Globus pallidus (tissue), 1 donor: ENCODE measurements around the gene KIFC3.
A peak's percentile ranks its signal among the peaks of the same experiment; 100 is the strongest.
"Not testable (repeated sequence)": the region's sequence is repeated elsewhere in the genome, so short reads cannot be mapped to it uniquely, and the experiment has no call there.

ENCODE experiments used
- DNase-seq: peaks from one replicate; pipeline ENCODE4 v3.0.0-alpha.2; 2015; ENCODE audit warnings: low spot score

Gene KIFC3

GRCh38 chr16:57824888-57825287 lies 22.6 kb upstream of the KIFC3 start:
- DNase-seq = no peak

DNA sequence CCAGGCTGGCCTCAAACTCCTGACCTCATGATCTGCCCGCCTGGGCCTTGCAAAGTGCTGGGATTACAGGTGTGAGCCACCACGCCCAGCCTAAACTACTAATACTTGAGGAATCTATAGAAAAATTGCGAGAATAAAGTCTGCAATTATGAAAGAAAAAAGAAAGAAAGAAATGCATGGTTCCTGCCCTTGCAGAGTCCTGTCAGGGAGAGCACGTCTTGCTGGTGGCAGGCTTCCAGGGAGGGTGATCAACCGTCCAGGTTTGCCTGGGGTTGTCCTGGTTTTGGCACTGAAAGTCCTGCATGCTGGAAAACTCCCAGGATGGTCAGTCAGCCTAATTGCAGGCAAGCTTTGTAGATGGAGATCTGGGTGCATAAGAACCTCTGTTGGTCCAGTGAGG lies 21.5 kb upstream of the KIFC3 start:
- DNase-seq = no peak

GRCh38 chr16:57822856-57823255 lies 20.6 kb upstream of the KIFC3 start:
- no peak for DNase-seq

- no peak for DNase-seq
Observed at GRCh38 chr16:57822018-57822553, 19.8 kb upstream of the KIFC3 start.

DNA sequence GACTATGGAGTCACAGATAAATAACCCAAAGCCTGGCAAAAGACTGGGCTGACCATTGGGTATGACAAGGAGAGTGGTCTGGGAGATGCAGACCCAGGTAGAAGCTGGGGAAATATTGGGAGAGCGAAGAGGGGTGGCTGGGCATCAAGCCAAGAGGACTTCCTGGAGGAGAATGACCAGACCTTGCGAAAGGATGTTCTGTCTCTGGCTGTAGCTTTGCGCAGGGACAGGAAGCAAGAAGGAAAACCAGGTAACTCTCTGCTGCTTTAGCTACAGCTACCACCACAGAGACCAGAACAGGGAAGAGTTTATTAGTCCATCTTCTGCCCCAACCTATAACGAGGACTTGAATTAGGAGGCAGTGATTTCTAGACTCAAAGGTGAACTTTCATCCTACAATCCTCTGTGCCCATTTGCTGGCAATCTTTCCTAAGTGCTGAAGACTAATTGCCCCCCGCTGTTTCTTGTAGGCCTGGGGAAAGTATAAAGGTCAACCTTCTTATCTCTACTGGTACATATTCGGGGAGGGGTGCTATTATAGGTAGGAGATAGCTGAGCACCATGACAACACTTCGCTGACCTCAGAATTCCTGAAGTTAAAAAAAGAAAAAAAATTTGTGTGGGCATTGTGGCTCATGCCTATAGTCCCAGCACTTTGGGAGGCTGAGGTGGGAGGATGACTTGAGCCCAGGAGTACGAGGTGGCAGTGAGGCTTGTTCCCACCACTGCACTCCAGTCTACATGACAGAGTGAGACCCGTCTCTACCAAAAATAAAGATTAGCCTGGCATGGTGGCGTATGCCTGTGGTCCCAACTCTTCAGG lies 19.1 kb upstream of the KIFC3 start:
- DNase-seq = no peak

GRCh38 chr16:57818377-57819064 lies 16.2 kb upstream of the KIFC3 start:
- DNase-seq = no peak

DNA sequence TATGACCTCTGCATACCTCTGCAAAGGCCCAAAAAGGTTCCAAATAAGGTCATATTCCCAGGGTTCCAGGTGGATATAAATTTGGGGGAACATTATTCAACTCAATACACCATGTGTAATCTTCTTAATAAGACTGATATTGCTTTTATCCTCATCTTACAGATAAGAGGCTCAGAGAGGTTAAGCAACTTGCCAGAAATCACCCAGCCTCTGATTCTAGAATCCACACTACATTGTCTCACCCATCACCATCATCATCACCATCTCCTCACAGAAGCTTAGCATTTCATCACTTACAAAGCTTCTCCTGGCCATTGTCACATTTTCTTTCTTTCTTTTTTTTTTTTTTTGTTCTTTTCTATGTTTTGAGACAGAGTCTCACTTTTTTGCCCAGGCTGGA lies 15.4 kb upstream of the KIFC3 start:
- no peak for DNase-seq

- DNase-seq = peak; percentile 66
Observed at GRCh38 chr16:57815987-57816745, 13.9 kb upstream of the KIFC3 start.

DNA sequence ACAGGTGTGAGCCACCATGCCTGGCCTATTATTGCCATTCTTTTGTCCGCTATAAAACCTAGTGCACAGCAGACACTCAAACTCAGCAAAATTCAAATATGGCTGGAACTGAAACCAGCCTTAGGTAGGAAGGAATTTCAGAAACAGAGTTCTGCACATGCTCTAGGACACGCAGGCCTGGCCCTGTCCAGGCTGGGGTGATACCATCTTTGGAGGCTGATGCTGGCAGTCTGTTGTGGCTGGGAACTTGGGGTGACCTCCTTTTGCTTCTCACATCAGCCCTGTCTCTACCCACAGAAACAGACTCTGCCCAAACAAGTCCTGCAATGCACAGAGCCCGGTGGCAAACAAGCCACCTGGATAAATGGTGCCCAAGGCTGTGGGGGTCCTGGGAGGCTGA lies 12.6 kb upstream of the KIFC3 start:
- DNase-seq = no peak

DNA sequence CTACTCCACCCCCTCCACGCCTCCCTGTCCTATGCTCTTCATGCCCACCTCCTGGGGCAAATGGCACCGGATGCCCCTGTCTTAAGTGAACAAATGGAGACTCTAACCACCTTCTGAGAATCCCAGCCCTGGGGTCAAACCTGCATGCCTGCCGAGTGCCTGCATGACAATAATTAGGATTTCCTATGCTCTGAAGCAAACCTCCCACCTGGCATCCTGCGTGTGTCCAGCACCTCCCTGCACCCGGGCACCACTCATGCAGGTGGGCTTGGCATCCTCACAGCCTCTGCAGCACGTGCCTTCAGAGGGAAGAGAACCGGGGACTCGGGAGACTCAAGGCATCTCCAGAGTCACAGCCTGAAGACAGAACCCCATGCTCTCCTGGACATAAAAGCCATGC lies 11.2 kb upstream of the KIFC3 start:
- no peak for DNase-seq

GRCh38 chr16:57811340-57811739 lies 9.0 kb upstream of the KIFC3 start:
- DNase-seq = not testable (repeated sequence)

- DNase-seq = no peak
Observed at GRCh38 chr16:57810197-57811031, 8.1 kb upstream of the KIFC3 start.

GRCh38 chr16:57809276-57810196 lies 7.2 kb upstream of the KIFC3 start:
- DNase-seq = no peak

- no peak for DNase-seq
Observed at GRCh38 chr16:57808589-57809228, 6.4 kb upstream of the KIFC3 start.

GRCh38 chr16:57807968-57808528 lies 5.8 kb upstream of the KIFC3 start:
- DNase-seq = peak; percentile 76

GRCh38 chr16:57807252-57807967 lies 5.1 kb upstream of the KIFC3 start:
- no peak for DNase-seq

DNA sequence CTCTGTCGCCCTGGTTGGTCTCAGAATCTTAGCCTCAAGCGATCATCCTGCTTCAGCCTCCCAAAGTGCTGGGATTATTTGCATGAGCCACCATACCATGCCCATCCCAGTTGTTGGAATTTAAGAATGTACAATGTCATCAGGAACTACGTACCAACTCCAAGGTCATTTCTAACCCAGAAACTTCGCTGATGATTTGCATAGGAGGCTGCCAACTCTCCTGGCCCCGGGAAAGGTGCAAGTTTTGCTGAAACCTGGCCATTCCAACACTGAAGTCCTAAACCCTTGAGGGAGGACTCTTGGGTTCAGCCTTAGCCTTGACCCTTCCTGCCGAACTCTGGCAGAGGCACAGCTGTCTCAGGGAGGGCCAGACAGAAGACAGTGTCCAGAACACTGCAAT lies 2.9 kb upstream of the KIFC3 start:
- DNase-seq = no peak

DNA sequence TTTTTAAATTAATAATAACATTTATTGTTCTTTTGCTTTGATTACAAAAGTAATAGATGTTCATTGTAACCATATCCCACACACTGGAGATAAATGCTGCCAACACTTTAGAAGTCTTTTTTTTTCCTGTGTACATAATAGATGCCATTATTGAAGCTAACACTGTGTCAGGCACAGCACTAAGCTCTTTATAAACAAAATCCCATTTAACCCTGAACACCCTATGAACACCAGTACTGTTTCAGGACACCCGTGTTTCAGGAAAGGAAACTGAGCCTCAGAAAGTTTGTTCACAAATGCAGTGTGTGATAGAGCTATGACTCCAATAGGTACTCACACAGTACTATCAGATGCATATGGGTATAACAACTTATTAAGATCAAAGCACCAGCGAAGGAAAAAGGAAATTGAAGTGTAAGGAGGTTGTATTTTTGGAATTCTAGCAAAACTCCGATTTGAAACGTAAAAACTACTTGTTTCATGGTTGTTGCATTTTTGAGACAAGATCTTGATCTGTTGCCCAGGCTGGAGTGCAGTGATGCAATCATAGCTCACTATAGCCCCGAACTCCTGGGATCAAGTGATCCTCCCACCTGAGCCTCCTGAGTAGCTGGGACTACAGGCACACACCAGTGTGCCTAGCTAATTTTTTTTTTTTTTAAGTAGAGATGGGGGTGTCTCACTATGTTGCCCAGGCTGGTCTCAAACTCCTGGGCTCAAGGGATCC lies 2.0 kb upstream of the KIFC3 start:
- peak; percentile 63 for DNase-seq
